HEK293T (cell line): ENCODE measurements around the gene TMEM179.

Experiments used
- CTCF ChIA-PET: fragments of 350-600 bp; formaldehyde crosslinking; extraction: SDS; loops from one replicate; lab custom pipeline; 2021; ENCODE audit warnings: antibody characterized with exemption, inconsistent platforms; lab: Yijun Ruan, JAX
- POLR2A ChIA-PET: fragments of 350-600 bp; formaldehyde crosslinking; extraction: SDS; loops from one replicate; lab custom pipeline; 2020; ENCODE audit warnings: antibody characterized with exemption, inconsistent platforms; lab: Yijun Ruan, JAX
- DNase-seq: peaks from one replicate; pipeline ENCODE4 v3.0.0; 2012; ENCODE audit warnings: mixed read lengths; ENCODE audit errors: extremely low spot score
- ARNT ChIP-seq: fragments of 450-650 bp; IDR thresholded peaks from 2 replicates; pipeline ENCODE4 v1.6.1; 2017; ENCODE audit warnings: mild to moderate bottlenecking
- BHLHE40 ChIP-seq: fragments of 450-650 bp; IDR thresholded peaks from 2 replicates; pipeline ENCODE4 v1.6.1; 2016; ENCODE audit warnings: mild to moderate bottlenecking, moderate library complexity, borderline replicate concordance
- CTBP1 ChIP-seq: fragments of 450-650 bp; IDR thresholded peaks from 2 replicates; pipeline ENCODE4 v1.6.1; 2016; ENCODE audit warnings: borderline replicate concordance
- ELF4 ChIP-seq: fragments of 450-650 bp; IDR thresholded peaks from 2 replicates; pipeline ENCODE4 v1.6.1; 2017; ENCODE audit warnings: antibody characterized with exemption
- FOXA1 ChIP-seq: fragments of 450-650 bp; IDR thresholded peaks from 2 replicates; pipeline ENCODE4 v1.6.1; 2016; ENCODE audit warnings: mild to moderate bottlenecking
- FOXK2 ChIP-seq: fragments of 450-650 bp; IDR thresholded peaks from 2 replicates; pipeline ENCODE4 v1.6.1; 2016; ENCODE audit warnings: mild to moderate bottlenecking
- FOXM1 ChIP-seq: fragments of 450-650 bp; IDR thresholded peaks from 2 replicates; pipeline ENCODE4 v1.6.1; 2017; ENCODE audit warnings: mild to moderate bottlenecking, borderline replicate concordance
- HDGF ChIP-seq: fragments of 450-650 bp; IDR thresholded peaks from 2 replicates; pipeline ENCODE4 v1.6.1; 2017; ENCODE audit warnings: antibody characterized with exemption, borderline replicate concordance
- L3MBTL2 ChIP-seq: fragments of 450-650 bp; conservative IDR thresholded peaks from 2 replicates; pipeline ENCODE4 v1.6.1; 2016; ENCODE audit warnings: mild to moderate bottlenecking
- LEF1 ChIP-seq: fragments of 450-650 bp; IDR thresholded peaks from 2 replicates; pipeline ENCODE4 v1.6.1; 2017; ENCODE audit warnings: mild to moderate bottlenecking, borderline replicate concordance
- NFRKB ChIP-seq: fragments of 450-650 bp; IDR thresholded peaks from 2 replicates; pipeline ENCODE4 v1.6.1; 2016; ENCODE audit warnings: mild to moderate bottlenecking, moderate library complexity
- SP1 ChIP-seq: fragments of 450-650 bp; IDR thresholded peaks from 2 replicates; pipeline ENCODE4 v1.6.1; 2017
- SUZ12 ChIP-seq: fragments of 450-650 bp; IDR thresholded peaks from 2 replicates; pipeline ENCODE4 v1.6.1; 2016; ENCODE audit warnings: mild to moderate bottlenecking
- TARDBP ChIP-seq: fragments of 450-650 bp; IDR thresholded peaks from 2 replicates; pipeline ENCODE4 v1.6.1; 2016
- ZNF384 ChIP-seq: fragments of 450-650 bp; IDR thresholded peaks from 2 replicates; pipeline ENCODE4 v1.6.1; 2016
- TF ChIP-seq, protein P1 (sequence below): fragments of 450-650 bp; IDR thresholded peaks from 2 replicates; pipeline ENCODE4 v1.6.1; 2016

The TMEM179 gene

DNA sequence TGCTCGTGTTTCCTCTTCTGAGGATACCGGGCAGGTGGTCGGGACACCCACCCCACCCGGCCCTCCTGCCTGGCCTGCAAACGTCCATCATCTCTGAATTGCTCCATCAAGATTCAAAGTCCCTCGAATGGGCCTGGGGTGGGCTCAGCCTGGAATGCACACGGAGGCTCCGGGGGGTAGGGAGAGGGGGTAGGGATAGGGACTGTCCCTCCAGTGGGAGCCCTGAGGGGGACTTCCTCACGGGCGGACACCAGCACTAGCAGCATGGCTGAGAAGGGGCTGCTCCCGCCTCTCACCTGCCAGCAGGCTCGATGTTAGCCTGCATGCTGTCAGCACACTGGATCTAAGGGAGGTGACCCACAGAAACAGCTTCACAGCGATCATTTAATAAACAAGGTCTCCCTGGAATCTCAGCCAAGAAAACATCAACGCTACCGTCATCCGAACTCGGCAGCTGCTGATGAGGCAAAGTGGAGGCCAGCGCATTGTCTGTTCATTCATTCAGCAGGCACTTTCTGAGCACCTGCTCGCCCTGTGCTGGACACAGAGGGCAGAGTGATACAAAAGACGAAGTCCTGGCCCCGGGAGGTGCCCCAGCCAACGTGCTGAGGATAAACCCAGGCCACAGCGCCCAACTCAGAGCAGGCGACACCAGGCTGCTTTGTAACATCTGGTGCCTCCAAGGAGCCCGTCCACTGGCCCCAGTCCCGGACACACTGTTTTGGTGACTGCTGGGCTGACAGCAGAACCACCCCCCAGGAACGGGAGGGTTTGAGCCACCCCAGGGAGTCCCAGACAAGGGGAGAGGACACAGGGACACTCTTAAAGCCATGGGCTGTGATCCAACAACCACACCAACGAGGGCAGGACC is 6.3 kb downstream of the TMEM179 start:
- ChIA-PET POLR2A (no interaction called here), CTCF (no interaction called here)
- DNase-seq: no peak
- TF ChIP-seq L3MBTL2 (no peak), ELF4 (no peak), FOXM1 (no peak), NFRKB (no peak)
- TF ChIP-seq, protein P1, sequence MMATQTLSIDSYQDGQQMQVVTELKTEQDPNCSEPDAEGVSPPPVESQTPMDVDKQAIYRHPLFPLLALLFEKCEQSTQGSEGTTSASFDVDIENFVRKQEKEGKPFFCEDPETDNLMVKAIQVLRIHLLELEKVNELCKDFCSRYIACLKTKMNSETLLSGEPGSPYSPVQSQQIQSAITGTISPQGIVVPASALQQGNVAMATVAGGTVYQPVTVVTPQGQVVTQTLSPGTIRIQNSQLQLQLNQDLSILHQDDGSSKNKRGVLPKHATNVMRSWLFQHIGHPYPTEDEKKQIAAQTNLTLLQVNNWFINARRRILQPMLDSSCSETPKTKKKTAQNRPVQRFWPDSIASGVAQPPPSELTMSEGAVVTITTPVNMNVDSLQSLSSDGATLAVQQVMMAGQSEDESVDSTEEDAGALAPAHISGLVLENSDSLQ: no peak

DNA sequence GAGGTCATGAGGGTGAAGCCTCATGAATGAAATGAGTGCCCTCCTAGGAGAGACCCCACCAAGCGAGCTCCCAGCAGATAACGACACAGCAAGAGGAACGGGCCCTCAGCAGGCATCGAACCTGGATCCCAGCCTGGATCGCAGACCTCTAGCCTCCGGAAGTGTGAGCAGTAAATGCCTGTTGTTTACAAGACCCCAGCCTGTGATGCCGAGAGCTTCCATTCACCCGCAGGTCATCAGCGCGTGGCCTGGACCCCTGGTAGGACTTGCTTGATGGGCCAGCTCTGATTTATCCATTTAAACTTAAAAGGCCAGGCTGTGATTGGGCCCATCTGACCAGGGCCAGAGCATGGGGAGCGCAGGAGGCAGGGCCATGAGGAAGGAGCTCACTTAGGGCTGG is 7.0 kb downstream of the TMEM179 start:
- DNase-seq: no peak
- ChIA-PET POLR2A (no interaction called here), CTCF (interaction anchor here (0.6 kb wide), 1 partner anchor 84 kb away, joined by 4 read pairs; no protein-coding TSS in a partner anchor)

DNA sequence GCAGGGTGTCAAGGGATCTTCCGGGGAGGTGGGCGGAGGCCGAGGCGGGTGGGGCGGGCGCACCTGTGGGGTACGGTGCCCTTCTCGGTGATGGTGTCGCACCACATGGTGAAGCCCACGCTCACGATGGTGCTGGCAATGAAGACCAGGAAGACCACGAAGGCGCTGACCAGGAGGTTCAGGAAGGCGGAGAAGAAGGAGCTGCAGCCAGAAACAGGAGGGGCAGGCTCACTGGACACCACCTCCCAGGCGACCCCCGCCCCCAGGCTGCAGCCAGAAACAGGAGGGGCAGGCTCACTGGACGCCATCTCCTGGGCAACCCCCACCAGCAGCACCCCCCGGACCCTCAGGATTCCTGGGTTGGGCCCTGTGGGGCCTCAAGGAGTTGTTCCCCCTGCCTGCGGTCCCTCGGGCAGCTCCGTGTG is 7.6 kb downstream of the TMEM179 start:
- CTCF ChIA-PET: interaction anchor here (0.6 kb wide), 1 partner anchor 84 kb away, joined by 4 read pairs; no protein-coding TSS in a partner anchor
- TF ChIP-seq LEF1 (no peak), FOXA1 (no peak), TARDBP (no peak), SP1 (no peak), BHLHE40 (no peak), CTBP1 (no peak), NFRKB (no peak), HDGF (no peak), FOXM1 (no peak), SUZ12 (no peak), ZNF384 (no peak), FOXK2 (no peak), L3MBTL2 (no peak), ARNT (no peak)
- TF ChIP-seq, protein P1: no peak

More for the DNA sequence above, 7.0 kb downstream of the TMEM179 start:
- TF ChIP-seq LEF1: no peak
- no peak for TF ChIP-seq ARNT
- TF ChIP-seq FOXM1: no peak

DNA sequence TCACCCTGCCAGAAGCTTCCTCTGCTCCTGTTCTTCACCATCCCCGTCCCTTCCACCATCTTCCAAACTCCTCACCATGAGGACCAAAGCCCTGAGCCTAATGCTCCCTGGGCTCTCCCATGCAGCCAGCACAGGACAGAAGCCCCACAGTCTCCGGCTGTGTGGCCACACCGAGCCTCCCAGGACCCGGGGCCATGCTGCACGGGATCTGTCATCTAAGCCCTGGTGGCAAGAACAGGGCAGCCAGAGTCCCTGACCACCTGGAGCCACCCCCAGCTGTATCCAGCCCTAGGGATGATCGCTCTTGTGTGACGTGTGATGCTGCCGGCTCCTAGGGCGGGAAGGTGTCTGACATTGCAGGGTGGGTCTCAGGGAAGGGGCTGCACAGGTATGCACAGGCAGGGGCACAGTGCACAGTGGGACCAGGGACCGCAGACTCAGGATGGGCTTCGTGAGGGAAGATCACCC is 8.1 kb downstream of the TMEM179 start:
- TF ChIP-seq, protein P1: no peak
- no peak for TF ChIP-seq FOXM1
- TF ChIP-seq FOXA1: no peak
- no peak for TF ChIP-seq LEF1
- TF ChIP-seq SP1: no peak
- no peak for TF ChIP-seq FOXK2
- no peak for TF ChIP-seq TARDBP
- TF ChIP-seq ZNF384: no peak
- no peak for TF ChIP-seq SUZ12
- no peak for TF ChIP-seq NFRKB
- no peak for TF ChIP-seq L3MBTL2
- TF ChIP-seq ELF4: no peak
- no peak for TF ChIP-seq HDGF
- TF ChIP-seq CTBP1: no peak
- no peak for TF ChIP-seq BHLHE40
- no peak for TF ChIP-seq ARNT
- CTCF ChIA-PET: no interaction called here
- no peak for DNase-seq
- POLR2A ChIA-PET: no interaction called here

More for the DNA sequence above, 7.6 kb downstream of the TMEM179 start:
- POLR2A ChIA-PET: no interaction called here
- DNase-seq: no peak

DNA sequence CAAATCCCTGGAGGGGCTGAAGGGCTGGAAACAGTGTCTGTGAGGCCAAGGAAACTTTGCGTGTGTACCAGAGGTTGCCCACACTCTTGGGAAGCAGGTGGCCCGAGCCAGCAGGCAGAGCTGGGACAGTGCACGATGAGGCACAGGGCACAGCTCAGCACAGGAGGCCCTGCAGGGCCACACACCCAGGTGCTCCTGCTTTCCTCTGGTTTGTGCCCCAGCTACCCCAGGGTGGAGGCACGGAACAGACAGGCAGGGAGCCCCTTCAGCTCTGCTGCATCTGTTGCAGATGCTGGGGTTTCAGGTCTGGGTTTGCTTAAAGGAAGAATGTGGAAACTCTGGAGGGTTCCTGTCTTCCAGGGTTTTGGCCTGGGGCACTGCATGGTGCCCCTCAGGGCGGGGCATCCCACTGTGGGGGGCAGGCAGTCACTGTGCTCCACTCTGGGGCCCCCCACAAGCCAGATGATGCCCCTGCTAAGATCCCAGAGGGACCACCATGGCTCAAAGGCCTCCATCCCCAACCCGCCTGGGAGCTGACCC is 8.6 kb downstream of the TMEM179 start:
- POLR2A ChIA-PET: no interaction called here
- TF ChIP-seq L3MBTL2 (no peak), SP1 (no peak), LEF1 (no peak), TARDBP (no peak), SUZ12 (no peak), FOXK2 (no peak)
- CTCF ChIA-PET: no interaction called here
- no peak for DNase-seq

DNA sequence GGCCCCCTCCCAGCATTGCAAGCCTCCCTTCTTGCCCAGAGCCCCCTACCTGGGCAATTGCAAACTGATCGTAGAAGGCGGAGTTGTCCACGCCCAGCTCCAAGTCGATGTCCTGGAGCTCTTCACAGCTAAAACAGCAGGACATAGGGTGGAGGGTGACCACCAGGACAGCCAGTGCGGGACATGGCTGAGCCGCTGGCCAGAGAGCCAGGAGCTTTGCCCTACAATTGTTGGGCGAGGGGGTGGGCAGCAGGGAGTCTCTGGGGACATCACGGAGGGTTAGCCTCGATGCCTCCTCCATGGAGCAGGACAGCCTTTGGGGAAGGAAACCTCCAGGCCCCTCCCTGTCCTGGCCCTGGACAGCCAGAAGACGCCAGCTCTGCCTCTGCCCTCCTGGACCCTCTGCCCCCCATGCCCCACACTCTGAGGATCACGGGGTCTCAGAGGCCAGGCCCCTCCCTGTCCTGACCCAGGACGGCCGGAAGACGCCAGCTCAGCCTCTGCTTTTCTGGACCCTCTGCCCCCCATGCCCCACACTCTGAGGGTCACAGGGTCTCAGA is 9.4 kb downstream of the TMEM179 start:
- no peak for TF ChIP-seq FOXA1
- no peak for TF ChIP-seq FOXM1
- ChIA-PET POLR2A (interaction anchor here (1.2 kb wide), 1 partner anchor 280 kb away, joined by 3 read pairs; no protein-coding TSS in a partner anchor), CTCF (no interaction called here)
- DNase-seq: no peak
